8988T (cell line): ENCODE data around the gene THBS4.

Experiments used
- DNase-seq: peaks from one replicate; pipeline ENCODE4 v3.0.0; 2011

The THBS4 gene

GRCh38 chr5:80048084-80048780 is 13.1 kb downstream of the THBS4 start:
- no peak for DNase-seq

- DNase-seq = no peak
Observed at GRCh38 chr5:80052464-80052863, 17.3 kb downstream of the THBS4 start.

DNA sequence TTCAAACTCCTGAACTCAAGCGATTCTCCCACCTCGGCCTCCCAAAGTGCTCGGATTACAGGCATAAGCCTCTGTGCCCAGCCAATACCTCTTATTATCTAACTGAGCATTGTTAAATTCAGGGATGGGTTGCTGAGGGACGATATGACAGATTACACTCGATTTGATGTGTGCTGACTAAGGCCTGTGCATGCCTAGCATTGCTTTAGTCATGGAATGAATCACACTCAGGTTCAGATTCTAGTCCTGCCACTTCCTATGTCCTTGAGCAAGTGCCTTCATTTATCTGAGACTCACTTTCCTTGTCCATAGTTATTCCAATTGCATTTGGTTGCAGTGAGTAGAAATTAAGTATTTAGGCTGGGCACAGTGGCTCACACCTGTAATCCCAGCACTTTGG is 19.5 kb downstream of the THBS4 start:
- DNase-seq = peak; percentile 37

- DNase-seq = no peak
Observed at GRCh38 chr5:80055491-80056170, 20.5 kb downstream of the THBS4 start.

- DNase-seq = no peak
Observed at GRCh38 chr5:80057099-80057498, 22.0 kb downstream of the THBS4 start.

DNA sequence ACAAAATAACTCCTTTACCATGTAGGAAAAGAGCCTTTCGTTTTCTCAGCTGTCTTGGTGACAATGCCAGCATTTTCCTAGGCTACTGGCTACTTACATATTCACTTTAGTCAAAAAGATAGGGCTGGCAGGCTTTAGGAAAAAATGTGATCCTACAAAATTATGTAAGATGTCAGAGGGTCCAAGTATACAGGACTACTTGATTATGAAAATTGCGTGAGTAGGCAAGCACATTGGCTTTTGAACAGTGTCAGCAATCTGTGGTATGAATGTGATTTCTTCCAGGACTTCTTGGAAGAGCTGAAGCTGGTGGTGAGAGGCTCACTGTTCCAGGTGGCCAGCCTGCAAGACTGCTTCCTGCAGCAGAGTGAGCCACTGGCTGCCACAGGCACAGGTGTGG is 22.8 kb downstream of the THBS4 start:
- DNase-seq = no peak

DNA sequence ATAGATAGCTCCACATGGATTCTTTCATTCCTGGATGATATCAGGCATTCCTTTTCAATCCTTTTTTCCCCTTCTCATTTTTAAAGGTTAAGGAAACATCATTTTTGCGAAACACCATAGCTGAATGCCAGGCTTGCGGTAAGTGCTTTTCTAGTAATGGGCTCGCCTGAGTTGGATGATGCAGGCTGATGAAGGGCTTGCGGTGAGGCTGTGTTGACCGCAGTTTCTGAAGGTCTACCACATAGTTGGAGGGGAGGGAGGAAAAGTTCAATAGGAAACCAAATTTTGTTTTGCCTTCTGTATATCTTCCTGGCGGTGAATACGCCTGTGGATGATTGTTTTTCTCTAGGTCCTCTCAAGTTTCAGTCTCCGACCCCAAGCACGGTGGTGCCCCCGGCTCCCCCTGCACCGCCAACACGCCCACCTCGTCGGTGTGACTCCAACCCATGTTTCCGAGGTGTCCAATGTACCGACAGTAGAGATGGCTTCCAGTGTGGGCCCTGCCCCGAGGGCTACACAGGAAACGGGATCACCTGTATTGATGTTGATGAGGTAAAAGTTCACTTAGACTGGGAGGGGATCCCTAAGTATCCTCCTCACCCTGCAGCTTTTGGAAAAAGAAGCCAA is 24.3 kb downstream of the THBS4 start:
- DNase-seq = no peak

GRCh38 chr5:80060966-80061365 is 25.8 kb downstream of the THBS4 start:
- DNase-seq = no peak

DNA sequence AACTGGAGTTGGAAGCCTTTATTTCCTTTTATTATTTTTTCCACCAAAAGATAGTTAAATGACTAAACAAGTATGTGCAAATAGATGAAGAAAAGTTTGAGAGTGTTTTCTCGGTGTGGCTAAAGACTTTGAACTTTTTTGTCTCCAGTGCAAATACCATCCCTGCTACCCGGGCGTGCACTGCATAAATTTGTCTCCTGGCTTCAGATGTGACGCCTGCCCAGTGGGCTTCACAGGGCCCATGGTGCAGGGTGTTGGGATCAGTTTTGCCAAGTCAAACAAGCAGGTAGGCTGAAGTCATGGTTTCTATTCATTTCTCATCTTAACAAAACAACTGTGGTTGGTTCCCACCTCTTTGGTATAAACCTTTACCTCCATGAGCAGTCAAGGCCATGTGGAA is 26.4 kb downstream of the THBS4 start:
- no peak for DNase-seq

GRCh38 chr5:80064124-80064523 is 29.0 kb downstream of the THBS4 start:
- DNase-seq = no peak

GRCh38 chr5:80067016-80067415 is 31.9 kb downstream of the THBS4 start:
- DNase-seq = no peak

- DNase-seq = no peak
Observed at GRCh38 chr5:80067531-80068245, 32.5 kb downstream of the THBS4 start.

GRCh38 chr5:80068246-80068636 is 33.1 kb downstream of the THBS4 start:
- no peak for DNase-seq

DNA sequence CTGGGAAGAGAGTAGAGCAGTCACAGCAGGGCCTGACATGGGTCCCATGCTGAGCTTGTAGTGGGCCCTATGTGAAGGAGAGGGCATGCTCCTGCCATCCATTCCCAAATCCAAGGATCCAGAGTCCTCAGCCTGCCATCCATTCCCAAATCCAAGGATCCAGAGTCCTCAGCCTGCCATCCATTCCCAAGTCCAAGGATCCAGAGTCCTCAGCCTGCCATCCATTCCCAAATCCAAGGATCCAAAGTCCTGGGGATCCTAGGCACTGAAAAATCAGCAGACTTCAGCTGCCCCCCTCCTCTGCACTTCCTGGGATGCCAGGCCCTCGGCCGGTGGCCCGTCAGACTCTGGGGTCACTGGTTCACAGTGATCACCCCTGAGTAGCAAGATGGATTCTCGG is 33.6 kb downstream of the THBS4 start:
- DNase-seq = no peak

DNA sequence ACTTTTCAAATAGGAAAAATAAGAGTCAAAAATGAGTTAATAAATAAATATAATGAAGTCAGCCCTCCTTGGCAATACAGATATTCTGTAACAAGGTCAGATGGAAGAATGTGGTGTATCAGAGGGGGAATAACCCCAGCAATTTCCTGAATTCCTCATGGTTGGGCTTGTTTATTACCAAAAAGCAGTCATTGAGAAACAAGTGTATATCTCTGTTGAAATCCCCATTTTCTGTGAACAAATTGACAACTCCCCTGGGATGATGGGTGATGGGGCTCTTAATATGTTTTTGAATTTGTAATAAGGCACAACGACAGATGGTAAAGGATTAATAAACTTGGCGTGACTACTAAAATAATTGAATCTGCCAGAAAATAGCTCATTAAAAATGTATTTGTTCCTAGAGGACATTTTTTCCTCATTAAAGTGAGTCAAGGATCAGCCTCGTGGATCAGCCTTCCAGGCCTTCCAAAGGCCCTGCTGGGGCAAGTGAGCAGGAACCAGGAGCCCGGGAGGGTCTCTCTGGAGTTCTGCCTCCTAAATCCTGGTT is 34.2 kb downstream of the THBS4 start:
- DNase-seq = no peak

DNA sequence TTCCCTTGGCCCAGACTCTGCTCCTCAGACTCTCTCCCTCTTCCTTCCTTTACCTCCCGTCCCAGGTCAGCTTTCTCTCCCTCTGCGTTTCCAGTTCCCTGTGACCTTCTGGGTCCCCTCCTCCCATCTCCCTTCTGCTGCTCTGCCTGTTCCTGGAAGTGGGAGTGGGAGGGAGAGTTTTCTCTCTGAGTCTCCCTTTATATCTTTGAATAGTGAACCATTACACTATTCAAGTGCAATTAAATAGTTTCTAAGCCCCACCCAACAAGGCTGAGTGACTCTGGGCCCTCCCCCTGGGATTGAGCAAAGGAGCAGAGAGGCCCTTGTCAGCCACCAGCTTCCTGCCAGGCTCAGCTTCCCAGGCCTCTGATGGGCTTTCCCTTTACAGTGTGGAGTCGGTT is 34.8 kb downstream of the THBS4 start:
- DNase-seq = no peak

DNA sequence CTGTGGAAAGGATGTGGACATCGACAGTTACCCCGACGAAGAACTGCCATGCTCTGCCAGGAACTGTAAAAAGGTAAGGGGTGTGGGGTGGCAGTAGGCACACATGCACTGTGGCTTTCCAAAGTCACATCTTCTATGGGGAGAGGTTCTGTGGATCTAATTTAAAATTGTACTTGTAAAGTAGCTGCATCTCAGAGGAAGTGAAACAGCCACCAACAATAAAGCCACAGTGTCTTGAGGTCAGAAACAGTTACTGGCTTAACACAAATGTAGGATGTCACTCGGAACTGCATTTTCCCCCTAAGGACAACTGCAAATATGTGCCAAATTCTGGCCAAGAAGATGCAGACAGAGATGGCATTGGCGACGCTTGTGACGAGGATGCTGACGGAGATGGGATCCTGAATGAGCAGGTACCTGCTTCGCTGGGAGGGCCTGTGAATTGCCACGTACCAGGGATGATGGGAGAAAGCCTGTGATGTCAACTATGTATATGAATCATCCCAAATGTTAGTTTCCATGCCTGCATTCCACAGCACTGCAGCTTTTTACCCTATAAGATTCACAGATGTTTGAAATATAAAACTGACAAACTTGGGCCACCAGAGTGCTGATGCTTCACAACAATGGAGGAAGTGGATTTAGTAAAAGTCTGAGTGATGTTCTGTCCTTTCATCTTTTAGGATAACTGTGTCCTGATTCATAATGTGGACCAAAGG is 35.3 kb downstream of the THBS4 start:
- no peak for DNase-seq

DNA sequence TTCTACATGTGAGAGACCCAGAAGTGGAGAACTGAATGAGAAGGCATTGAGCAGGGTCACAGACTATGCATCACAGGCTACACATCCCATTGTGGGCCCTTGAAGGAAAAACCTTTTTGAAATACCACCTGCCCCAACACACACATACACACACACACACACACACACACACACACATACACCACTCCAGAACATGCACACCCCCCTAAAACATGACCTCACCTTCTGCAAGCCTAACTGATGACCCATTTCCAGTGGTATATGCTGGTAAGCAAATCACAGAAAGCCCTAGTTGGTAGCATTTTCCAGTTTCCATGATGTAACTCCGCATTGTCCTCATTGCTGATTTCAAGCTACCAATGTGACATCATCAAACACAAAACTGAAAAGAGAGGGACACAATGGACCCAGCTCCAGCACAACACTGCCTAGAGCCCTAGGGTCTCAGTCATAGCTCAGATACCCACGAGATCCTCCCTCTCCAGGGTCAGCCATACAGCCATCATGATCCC is 36.4 kb downstream of the THBS4 start:
- no peak for DNase-seq

- no peak for DNase-seq
Observed at GRCh38 chr5:80072103-80073073, 37.2 kb downstream of the THBS4 start.

DNA sequence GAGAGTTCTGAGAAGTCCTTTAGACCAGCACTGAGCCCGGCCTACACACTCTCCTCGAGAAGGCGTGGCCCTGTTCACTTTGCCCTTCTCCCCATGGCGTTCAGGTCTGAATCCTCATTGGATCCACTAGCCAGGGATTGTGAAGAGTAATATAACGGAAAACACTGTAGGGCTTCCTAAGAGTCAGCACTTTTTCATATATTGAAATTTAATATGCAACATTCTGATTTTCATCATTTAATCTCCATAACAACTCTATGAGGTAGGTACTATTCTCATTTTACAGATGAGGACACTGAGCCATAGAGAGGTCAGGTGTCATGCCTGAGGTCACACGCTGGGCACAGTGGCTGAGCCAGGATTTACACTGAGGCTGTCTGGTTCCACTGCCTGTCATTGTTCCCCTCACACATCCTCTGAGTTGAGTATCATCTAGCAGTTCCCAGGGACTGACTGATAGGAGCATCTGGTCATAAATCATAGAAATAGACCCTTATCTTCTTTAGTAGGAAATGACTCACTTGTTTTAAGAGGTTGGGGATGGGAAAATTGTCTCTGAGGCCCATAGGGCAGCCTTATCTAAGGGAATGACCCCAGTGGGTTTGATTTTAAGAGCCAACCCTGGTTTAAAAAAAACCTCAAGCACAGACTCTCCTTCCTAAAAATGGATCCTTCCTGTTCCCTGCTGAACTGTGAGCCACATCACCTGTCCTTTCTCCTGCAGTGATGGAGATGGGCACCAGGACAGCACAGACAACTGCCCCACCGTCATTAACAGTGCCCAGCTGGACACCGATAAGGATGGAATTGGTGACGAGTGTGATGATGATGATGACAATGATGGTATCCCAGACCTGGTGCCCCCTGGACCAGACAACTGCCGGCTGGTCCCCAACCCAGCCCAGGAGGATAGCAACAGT is 41.2 kb downstream of the THBS4 start:
- no peak for DNase-seq
